Parathyroid adenoma (tissue), 2 donors: ENCODE measurements around the gene RAB30.

ENCODE experiments used
- H2AFZ ChIP-seq: fragments of 300-600 bp; sonication (generic); one replicate; pipeline ENCODE4 v1.7.0; 2017; ENCODE audit warnings: antibody characterized with exemption, mild to moderate bottlenecking
- H3K27ac ChIP-seq: fragments of 300-600 bp; sonication (generic); one replicate; pipeline ENCODE4 v1.7.0; 2017
- H3K27me3 ChIP-seq: fragments of 300-600 bp; sonication (generic); one replicate; pipeline ENCODE4 v1.7.0; 2017; ENCODE audit warnings: low read length; ENCODE audit not compliant: control insufficient read depth, insufficient read depth
- H3K36me3 ChIP-seq: fragments of 300-600 bp; sonication (generic); one replicate; pipeline ENCODE4 v1.7.0; 2017; ENCODE audit warnings: low read length; ENCODE audit not compliant: control insufficient read depth, insufficient read depth
- H3K4me1 ChIP-seq: fragments of 300-600 bp; sonication (generic); one replicate; pipeline ENCODE4 v1.7.0; 2017; ENCODE audit warnings: control low read depth
- H3K4me2 ChIP-seq: fragments of 300-600 bp; sonication (generic); one replicate; pipeline ENCODE4 v1.7.0; 2017; ENCODE audit warnings: low read length
- H3K4me3 ChIP-seq: fragments of 300-600 bp; sonication (generic); one replicate; pipeline ENCODE4 v1.7.0; 2017; ENCODE audit warnings: low read depth, low read length
- H3K79me2 ChIP-seq: fragments of 300-600 bp; sonication (generic); one replicate; pipeline ENCODE4 v1.7.0; 2017; ENCODE audit warnings: control low read depth
- H3K9ac ChIP-seq: fragments of 300-600 bp; sonication (generic); one replicate; pipeline ENCODE4 v1.7.0; 2017; ENCODE audit warnings: mild to moderate bottlenecking
- H3K9me3 ChIP-seq: fragments of 300-600 bp; sonication (generic); one replicate; pipeline ENCODE4 v1.7.0; 2017; ENCODE audit warnings: low read length; ENCODE audit not compliant: control insufficient read depth
- CTCF ChIP-seq: fragments of 300-600 bp; sonication (generic); IDR thresholded peaks from one replicate; pipeline ENCODE4 v1.7.0; 2017; ENCODE audit warnings: antibody characterized with exemption, mild to moderate bottlenecking
- donor health status: primary hyperparathyroidism.

The RAB30 gene

GRCh38 chr11:83000381-83000780 is 71.3 kb downstream of the RAB30 start:
- Histone ChIP-seq H3K27me3 (no peaks in the 10 kb centered on the region), H3K79me2 (no peaks in the 10 kb centered on the region), H3K36me3 (no peaks in the 10 kb centered on the region), H3K4me2 (no peak overlapping the region), H3K9me3 (no peaks in the 10 kb centered on the region), H3K27ac (no peak overlapping the region), H2AFZ (no peak overlapping the region), H3K9ac (no peak overlapping the region), H3K4me1 (no peaks in the 10 kb centered on the region), H3K4me3 (no peak overlapping the region)
- TF ChIP-seq CTCF = no peak

- H3K36me3 ChIP-seq = no peaks in the 10 kb centered on the region
- no peak overlapping the region for H3K4me2 ChIP-seq
- H3K9ac ChIP-seq = no peak overlapping the region
- no peaks in the 10 kb centered on the region for H3K4me1 ChIP-seq
- TF ChIP-seq CTCF = no peak
- H3K27ac ChIP-seq = no peak overlapping the region
- no peak overlapping the region for H3K4me3 ChIP-seq
- H3K9me3 ChIP-seq = no peaks in the 10 kb centered on the region
- H3K27me3 ChIP-seq = no peaks in the 10 kb centered on the region
- no peak overlapping the region for H2AFZ ChIP-seq
- H3K79me2 ChIP-seq = no peaks in the 10 kb centered on the region
These were observed 72.5 kb downstream of the RAB30 start for GRCh38 chr11:82999232-82999631.

GRCh38 chr11:82998697-82999096 is 73.0 kb downstream of the RAB30 start:
- no peak overlapping the region for H3K27ac ChIP-seq
- no peaks in the 10 kb centered on the region for H3K4me1 ChIP-seq
- no peak overlapping the region for H3K4me2 ChIP-seq
- no peaks in the 10 kb centered on the region for H3K79me2 ChIP-seq
- H3K4me3 ChIP-seq = no peak overlapping the region
- H3K27me3 ChIP-seq = no peaks in the 10 kb centered on the region
- no peak overlapping the region for H2AFZ ChIP-seq
- H3K36me3 ChIP-seq = no peaks in the 10 kb centered on the region
- no peak for TF ChIP-seq CTCF
- no peak overlapping the region for H3K9ac ChIP-seq
- H3K9me3 ChIP-seq = no peaks in the 10 kb centered on the region

GRCh38 chr11:82996966-82997606 is 74.6 kb downstream of the RAB30 start:
- Histone ChIP-seq H3K4me3 (no peak overlapping the region), H3K27ac (no peak overlapping the region), H2AFZ (no peak overlapping the region), H3K4me2 (no peak overlapping the region), H3K9ac (no peak overlapping the region), H3K27me3 (no peaks in the 10 kb centered on the region), H3K36me3 (no peaks in the 10 kb centered on the region), H3K79me2 (no peaks in the 10 kb centered on the region), H3K4me1 (no peaks in the 10 kb centered on the region), H3K9me3 (no peaks in the 10 kb centered on the region)
- TF ChIP-seq CTCF = no peak

- Histone ChIP-seq H3K4me3 (no peak overlapping the region), H3K4me1 (no peaks in the 10 kb centered on the region)
These were observed 75.8 kb downstream of the RAB30 start for GRCh38 chr11:82995754-82996398.

More at GRCh38 chr11:82995754-82996398, 75.8 kb downstream of the RAB30 start:
- Histone ChIP-seq H3K27ac (no peak overlapping the region), H3K4me2 (no peak overlapping the region), H3K79me2 (no peaks in the 10 kb centered on the region), H3K36me3 (no peaks in the 10 kb centered on the region), H3K9me3 (no peaks in the 10 kb centered on the region), H3K9ac (no peak overlapping the region), H2AFZ (no peak overlapping the region), H3K27me3 (no peaks in the 10 kb centered on the region)
- no peak for TF ChIP-seq CTCF
